GM12891 (cell line): ENCODE results near the gene OPN5. TPM values are rescaled to one million over a fixed set of nuclear protein-coding genes. Genes with fewer than 3 reads are reported as not detected.
A peak's percentile ranks its signal among the peaks of the same experiment; 100 is the strongest.
"Not testable (repeated sequence)": the region's sequence is repeated elsewhere in the genome, so short reads cannot be mapped to it uniquely, and the experiment has no call there.

ENCODE experiments used
- DNase-seq: peaks from one replicate; pipeline ENCODE4 v3.0.0; 2011; ENCODE audit warnings: low spot score; ENCODE audit not compliant: insufficient read length
- FAIRE-seq: peaks from 2 replicates; lab custom pipeline; 2011; peaks lifted over from hg19 to GRCh38; lab: Jason Lieb, UNC
- PAX5 ChIP-seq: IDR thresholded peaks from 2 replicates; pipeline ENCODE4 v1.6.1; 2011; ENCODE audit warnings: low read length, moderate library complexity, mild to moderate bottlenecking; ENCODE audit not compliant: insufficient read depth, severe bottlenecking
- POLR2A ChIP-seq: IDR thresholded peaks from 2 replicates; pipeline ENCODE4 v1.6.1; 2011; ENCODE audit warnings: low read depth, low read length, control low read depth
- POLR2AphosphoS5 ChIP-seq: IDR thresholded peaks from 2 replicates; pipeline ENCODE4 v1.6.1; 2011; ENCODE audit warnings: low read depth, low read length, control low read depth
- POU2F2 ChIP-seq: IDR thresholded peaks from 2 replicates; pipeline ENCODE4 v1.6.1; 2011; ENCODE audit warnings: low read depth, mild to moderate bottlenecking, control low read depth, low read length, moderate library complexity
- SPI1 ChIP-seq: IDR thresholded peaks from 2 replicates; pipeline ENCODE4 v1.6.1; 2011; ENCODE audit warnings: low read depth, low read length, control low read depth
- TAF1 ChIP-seq: IDR thresholded peaks from 2 replicates; pipeline ENCODE4 v1.6.1; 2011; ENCODE audit warnings: low read depth, low read length, control low read depth
- polyA plus RNA-seq: library from polyadenylated mRNA; unstranded; fragments of >200 nt; gene quantifications from one replicate; pipeline ENCODE4 v1.2.1, GENCODE V29; 2012; ENCODE audit warnings: low read depth, missing spikeins, inconsistent platforms; ENCODE audit not compliant: missing spikeins

OPN5 gene
- polyA plus RNA-seq = not detected

- no peak for FAIRE-seq
- no peak for DNase-seq
- TF ChIP-seq POLR2AphosphoS5 (no peak), TAF1 (no peak), SPI1 (no peak), PAX5 (no peak), POU2F2 (no peak), POLR2A (no peak)
These were observed at the start of gene OPN5 for GRCh38 chr6:47781732-47782131. Gene OPN5, plus strand, starts transcription at chr6:47782032. Its CDS starts 35 bp downstream, at chr6:47782067.

GRCh38 chr6:47733879-47734558 is 47.8 kb upstream of the OPN5 start:
- TF ChIP-seq PAX5 (no peak), TAF1 (no peak), SPI1 (no peak), POLR2AphosphoS5 (no peak), POU2F2 (no peak), POLR2A (no peak)
- DNase-seq (no peak), FAIRE-seq (peak; percentile 85)

DNA sequence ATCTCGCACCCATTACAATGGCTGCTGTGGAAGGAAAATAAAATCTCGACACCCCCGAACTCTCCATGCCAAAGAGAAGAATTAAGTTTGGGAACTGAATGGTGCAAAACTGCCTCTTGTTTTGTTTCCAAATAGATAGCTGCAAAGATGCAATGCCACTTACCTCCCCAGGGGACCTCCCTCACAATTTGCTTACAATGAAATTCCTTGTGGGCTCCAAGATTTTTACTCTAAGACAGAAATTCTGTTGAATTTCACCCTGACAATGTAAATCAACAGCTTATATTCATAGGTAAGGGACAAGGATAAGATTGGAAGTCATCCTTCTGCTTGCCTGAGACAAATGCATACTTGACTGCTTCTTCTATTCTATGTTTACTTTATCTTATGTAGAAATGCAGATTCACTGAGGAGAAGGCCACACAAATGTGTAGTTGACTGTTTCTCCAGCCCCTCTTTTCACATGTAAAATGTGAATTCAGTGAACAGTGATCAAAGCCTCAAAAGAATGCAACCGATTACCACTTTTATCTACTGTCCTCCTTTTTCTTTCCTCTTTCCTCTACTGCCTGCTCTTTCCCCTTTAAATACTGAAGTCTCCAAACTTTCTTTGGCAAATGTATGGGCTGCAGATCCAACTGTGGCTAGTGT is 46.9 kb upstream of the OPN5 start:
- DNase-seq = no peak
- no peak for TF ChIP-seq SPI1
- TF ChIP-seq TAF1 = no peak
- no peak for TF ChIP-seq POU2F2
- TF ChIP-seq PAX5 = no peak
- TF ChIP-seq POLR2AphosphoS5 = no peak
- no peak for TF ChIP-seq POLR2A
- no peak for FAIRE-seq

GRCh38 chr6:47736083-47736700 is 45.6 kb upstream of the OPN5 start:
- DNase-seq (no peak), FAIRE-seq (no peak)
- TF ChIP-seq POLR2A = no peak
- TF ChIP-seq SPI1 = no peak
- TF ChIP-seq TAF1 = no peak
- TF ChIP-seq PAX5 = no peak
- no peak for TF ChIP-seq POLR2AphosphoS5
- TF ChIP-seq POU2F2 = no peak

- DNase-seq (no peak), FAIRE-seq (no peak)
- TF ChIP-seq POLR2AphosphoS5 (no peak), PAX5 (no peak), SPI1 (no peak), POU2F2 (no peak), TAF1 (no peak), POLR2A (no peak)
These were observed 44.4 kb upstream of the OPN5 start for GRCh38 chr6:47737406-47737805.

GRCh38 chr6:47740714-47741113 is 41.1 kb upstream of the OPN5 start:
- no peak for TF ChIP-seq POLR2AphosphoS5
- no peak for TF ChIP-seq PAX5
- no peak for TF ChIP-seq POLR2A
- no peak for TF ChIP-seq SPI1
- no peak for TF ChIP-seq TAF1
- no peak for TF ChIP-seq POU2F2
- no peak for FAIRE-seq
- DNase-seq = no peak

DNA sequence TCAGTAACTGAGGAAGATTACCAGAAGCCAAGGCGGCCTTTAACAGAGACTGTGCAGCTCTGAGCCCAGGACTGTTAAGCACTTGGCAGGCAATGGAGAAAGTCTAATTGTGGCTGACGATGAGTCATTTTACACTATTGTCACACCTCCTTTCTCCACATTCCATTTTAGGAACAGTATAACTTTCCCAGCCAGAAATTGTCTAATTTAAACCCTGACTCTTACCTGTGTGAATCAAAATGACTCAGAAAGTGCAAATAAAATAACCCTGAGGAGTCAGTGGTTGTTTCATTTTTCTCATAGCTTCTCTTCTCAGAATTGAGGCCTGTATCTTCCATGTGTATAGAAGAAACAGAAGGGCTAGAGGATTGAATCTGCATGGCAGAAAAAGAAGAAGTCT is 40.0 kb upstream of the OPN5 start:
- no peak for FAIRE-seq
- TF ChIP-seq PAX5 = no peak
- TF ChIP-seq POLR2AphosphoS5 = no peak
- TF ChIP-seq POU2F2 = no peak
- DNase-seq = no peak

- FAIRE-seq (no peak), DNase-seq (no peak)
- no peak for TF ChIP-seq PAX5
These were observed 38.1 kb upstream of the OPN5 start for GRCh38 chr6:47743744-47744143.

DNA sequence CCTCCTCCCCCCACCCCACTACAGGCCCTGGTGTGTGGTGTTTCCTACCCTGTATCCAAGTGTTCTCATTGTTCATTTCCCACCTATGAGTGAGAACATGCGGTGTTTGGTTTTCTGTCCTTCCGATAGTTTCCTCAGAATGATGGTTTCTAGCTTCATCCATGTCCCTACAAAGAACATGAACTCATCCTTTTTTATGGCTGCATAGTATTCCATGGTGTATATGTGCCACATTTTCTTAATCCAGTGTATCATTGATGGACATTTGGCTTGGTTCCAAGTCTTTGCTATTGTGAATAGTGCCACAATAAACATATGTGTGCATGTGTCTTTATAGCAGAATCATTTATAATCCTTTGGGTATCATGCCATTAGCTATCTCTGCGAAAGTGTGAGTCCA is 36.6 kb upstream of the OPN5 start:
- not testable (repeated sequence) for DNase-seq, FAIRE-seq

DNA sequence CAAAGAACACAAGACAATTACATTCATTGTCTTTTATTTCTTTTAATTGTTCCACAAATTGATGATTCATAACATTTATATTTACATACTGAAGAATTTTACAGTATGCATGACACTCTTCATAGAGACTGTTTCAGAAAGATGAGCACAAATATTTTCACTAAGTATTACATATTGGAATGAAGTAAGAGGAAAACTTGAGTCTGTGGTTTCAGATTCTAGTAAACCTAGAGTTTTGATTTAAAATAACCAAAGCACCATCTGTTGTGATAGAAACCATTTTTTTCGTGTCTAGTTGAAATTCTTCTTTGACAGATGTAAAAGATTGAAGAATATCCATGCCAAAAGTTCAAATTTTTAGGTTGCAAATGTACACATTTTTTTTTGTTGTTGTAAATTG is 32.1 kb upstream of the OPN5 start:
- DNase-seq = no peak
- TF ChIP-seq POU2F2 (no peak), POLR2A (no peak), SPI1 (no peak), TAF1 (no peak), PAX5 (no peak), POLR2AphosphoS5 (no peak)
- no peak for FAIRE-seq
